GM18511 (cell line): ENCODE results near the gene CDRT15L2.
"Not testable (repeated sequence)": the region's sequence is repeated elsewhere in the genome, so short reads cannot be mapped to it uniquely, and the experiment has no call there.

Experiments used
- ATAC-seq: cut with Tn5 transposase; IDR thresholded peaks from one replicate; pipeline ENCODE4 v1.9.1; 2021; ENCODE audit warnings: mild to moderate bottlenecking, moderate library complexity; ENCODE audit not compliant: unreplicated experiment

CDRT15L2 gene

GRCh38 chr17:20573216-20573615 lies 6.3 kb upstream of the CDRT15L2 start:
- ATAC-seq: not testable (repeated sequence)

GRCh38 chr17:20575071-20575470 lies 4.5 kb upstream of the CDRT15L2 start:
- not testable (repeated sequence) for ATAC-seq

GRCh38 chr17:20583891-20584577 lies 4.5 kb downstream of the CDRT15L2 start:
- ATAC-seq: not testable (repeated sequence)

- ATAC-seq: not testable (repeated sequence)
These were observed 9.4 kb downstream of the CDRT15L2 start for GRCh38 chr17:20588744-20589453.

GRCh38 chr17:20589454-20589810 lies 9.9 kb downstream of the CDRT15L2 start:
- ATAC-seq: not testable (repeated sequence)

GRCh38 chr17:20591040-20591439 lies 11.5 kb downstream of the CDRT15L2 start:
- not testable (repeated sequence) for ATAC-seq

GRCh38 chr17:20605568-20605967 lies 26.0 kb downstream of the CDRT15L2 start:
- ATAC-seq: not testable (repeated sequence)

- not testable (repeated sequence) for ATAC-seq
These were observed 30.0 kb downstream of the CDRT15L2 start for GRCh38 chr17:20609490-20609889.

GRCh38 chr17:20611309-20611708 lies 31.8 kb downstream of the CDRT15L2 start:
- ATAC-seq: no peak

GRCh38 chr17:20612635-20613034 lies 33.1 kb downstream of the CDRT15L2 start:
- ATAC-seq: no peak

GRCh38 chr17:20613248-20613647 lies 33.7 kb downstream of the CDRT15L2 start:
- ATAC-seq: no peak

GRCh38 chr17:20613905-20614304 lies 34.4 kb downstream of the CDRT15L2 start:
- ATAC-seq: no peak

- ATAC-seq: not testable (repeated sequence)
These were observed 35.9 kb downstream of the CDRT15L2 start for GRCh38 chr17:20615461-20615860.
